Measurements from ENCODE around the gene SLC22A1. TPM values are rescaled to one million over a fixed set of nuclear protein-coding genes. Genes with fewer than 3 reads are reported as not detected.
"Not testable (repeated sequence)": the region's sequence is repeated elsewhere in the genome, so short reads cannot be mapped to it uniquely, and the experiment has no call there.

SLC22A1 gene
- total RNA-seq, 1 experiment from 2014 or later: 0.20 TPM

DNA sequence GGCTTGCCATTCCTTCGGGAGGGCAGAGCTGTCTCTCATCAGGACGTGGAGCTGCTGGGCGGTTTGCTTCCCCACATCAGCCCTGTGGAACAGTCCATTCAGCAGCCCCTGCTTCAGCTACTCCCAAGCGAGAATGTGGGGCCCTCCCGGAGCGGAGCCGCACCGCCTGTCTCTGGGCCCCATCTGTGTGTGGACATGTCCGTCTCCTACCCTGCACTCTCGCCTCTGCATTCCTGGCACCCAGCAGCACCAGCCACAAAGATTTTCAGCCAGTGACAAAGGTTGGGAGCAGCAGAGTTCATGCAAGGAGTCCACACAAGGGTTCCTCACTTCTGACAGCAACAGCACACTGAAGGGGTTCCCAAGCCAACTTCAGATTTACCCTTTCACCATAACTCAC is 29.0 kb upstream of the SLC22A1 start:
- no peak for DNase-seq (ENCODE audit: extremely low read depth, low read depth)

DNA sequence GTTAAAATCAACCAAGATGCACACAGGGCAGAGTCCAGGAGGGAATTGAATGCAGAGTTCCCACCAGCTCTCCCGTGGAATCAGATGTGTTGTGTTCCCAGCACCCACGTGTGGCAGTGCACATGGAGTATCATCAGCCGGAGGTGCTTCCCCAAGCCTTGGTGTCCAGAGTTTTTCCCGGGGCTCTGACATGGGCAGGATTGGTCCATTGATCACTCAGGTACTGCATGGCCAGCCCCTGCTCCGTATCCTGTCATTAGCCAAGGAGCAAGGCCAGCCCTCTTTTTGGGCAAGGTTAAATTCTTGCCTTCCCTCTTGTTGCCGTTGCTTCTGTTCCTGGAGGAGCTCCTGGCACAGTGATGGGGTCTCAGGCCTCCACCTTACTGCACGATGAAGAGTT is 28.6 kb upstream of the SLC22A1 start:
- no peak for DNase-seq (ENCODE audit: extremely low read depth, low read depth)

DNA sequence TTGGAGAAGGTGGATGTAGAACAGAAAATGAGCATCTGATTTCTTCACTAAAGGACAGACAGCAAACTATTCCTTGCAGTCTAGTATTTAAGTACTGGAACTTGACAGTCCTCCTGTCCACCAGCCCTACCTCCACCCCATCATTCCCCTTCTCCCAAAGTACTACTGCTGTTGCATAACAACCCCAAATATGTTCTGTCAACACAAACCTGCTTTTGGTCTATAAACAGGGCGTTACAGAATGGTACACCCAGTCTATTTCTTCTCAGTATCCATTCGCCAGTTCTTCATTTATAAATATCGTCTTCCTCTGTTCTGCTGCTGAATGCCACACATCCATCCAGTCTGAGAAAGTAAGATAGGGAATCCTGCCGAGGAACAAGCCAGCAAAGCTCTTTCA is 27.7 kb upstream of the SLC22A1 start:
- DNase-seq (ENCODE audit: extremely low read depth, low read depth): no peak

DNA sequence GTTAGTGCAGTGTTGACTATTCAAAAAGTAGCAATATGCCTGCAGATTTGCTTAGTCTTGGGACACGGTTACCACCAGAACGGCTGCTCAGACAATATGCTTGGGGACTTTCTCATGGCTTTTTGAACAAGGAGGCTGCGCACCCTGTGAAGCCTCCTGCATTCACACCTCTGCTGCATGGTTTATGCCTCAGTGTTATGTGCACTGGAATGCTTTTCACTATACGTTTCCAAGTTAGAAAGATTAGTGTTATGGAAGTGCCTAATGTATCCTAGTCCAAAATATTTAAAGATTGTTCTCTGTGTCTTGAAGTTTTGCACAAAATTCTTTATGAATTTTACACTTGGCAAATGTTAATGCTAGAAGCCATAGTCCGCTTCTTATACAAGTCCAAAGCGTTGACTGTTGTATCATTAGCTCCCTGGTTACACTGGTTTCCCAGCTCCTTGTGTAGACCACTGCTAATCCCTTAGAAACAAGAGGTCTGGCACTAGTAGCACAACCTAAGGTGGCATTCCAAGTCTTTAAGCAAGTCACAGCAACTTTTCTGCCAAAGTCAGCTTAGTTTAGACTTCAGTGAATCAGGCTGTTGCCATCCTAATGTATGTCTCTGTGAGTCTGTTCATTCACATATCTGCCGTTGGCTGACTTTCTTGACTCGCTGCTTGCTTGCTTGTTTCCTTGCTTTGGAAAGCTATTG is 26.3 kb upstream of the SLC22A1 start:
- DNase-seq (ENCODE audit: extremely low read depth, low read depth): no peak

- no peak for DNase-seq (ENCODE audit: extremely low read depth, low read depth)
Measured at GRCh38 chr6:160101277-160102205, 20.1 kb upstream of the SLC22A1 start.

DNA sequence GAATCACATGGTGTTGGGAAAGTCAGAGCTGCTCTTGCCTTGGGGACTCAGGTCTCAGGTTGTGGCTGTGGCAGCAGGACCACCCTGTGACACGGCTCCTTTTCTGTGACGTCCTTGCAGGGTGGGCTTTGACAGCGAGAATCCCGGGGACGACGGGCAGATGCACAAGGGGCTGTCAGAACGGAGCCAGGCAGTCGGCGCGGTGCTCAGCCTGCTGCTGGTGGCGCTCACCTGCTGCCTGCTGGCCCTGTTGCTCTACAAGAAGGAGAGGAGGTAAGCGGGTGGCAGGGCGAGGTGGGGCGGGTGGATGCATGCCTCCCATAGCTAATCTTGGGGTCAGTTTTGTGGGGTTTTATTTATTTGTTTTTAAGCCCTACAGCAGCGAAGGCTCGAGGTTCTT is 19.2 kb upstream of the SLC22A1 start:
- no peak for DNase-seq (ENCODE audit: extremely low read depth, low read depth)

DNA sequence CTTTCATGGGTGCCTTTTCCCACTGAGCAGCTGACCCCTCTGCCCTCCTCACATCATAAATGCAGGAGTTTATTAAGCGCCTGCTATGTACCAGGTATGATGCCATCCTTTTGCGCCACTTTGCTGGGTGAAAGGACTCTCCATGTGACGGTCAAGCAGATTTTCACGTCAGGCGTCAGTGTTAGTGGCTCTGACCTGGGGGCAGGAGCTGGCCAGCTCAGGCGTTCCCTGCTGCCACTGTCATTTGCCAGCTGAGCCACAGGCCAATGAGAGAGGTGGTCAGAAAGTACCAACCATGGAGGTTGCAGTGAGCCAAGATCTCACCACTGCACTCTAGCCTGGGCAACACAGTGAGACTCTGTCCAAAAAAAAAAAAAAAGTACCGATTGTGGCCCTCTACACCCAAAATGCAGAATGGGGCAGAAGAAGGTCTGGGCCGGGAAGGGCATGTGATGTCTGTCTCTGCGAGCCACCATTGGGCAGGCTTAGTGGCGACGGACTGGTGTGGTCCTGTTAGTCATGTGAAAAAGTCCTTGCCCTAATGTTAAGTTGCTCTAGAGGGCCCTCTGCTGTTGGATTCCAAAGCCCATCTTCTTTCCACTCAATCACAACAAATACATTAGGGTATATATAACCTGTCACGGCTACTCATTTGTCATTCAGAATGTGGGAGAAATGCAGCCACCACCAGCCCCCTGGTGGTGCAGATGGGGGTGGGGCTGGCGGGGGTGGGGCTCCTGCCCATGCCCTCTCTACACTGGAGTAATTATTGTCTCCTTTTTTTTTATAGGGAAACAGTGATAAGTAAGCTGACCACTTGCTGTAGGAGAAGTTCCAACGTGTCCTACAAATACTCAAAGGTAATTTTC is 18.4 kb upstream of the SLC22A1 start:
- peak; percentile 15 for DNase-seq (ENCODE audit: extremely low read depth, low read depth)

DNA sequence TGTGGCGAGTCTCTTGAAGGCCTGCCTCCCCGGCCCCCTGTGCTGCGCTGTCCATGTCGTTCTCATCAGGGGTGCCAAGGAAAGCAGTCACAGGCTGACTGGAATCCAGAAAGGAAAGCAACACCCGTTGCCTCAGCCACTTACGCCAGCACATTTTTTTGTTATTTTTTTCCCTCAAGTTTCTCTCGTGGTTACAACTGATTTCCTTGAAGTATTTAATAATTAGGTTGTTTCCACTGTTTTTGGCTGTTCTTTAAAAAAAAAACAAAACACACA is 17.9 kb upstream of the SLC22A1 start:
- no peak for DNase-seq (ENCODE audit: extremely low read depth, low read depth)

- no peak for DNase-seq (ENCODE audit: extremely low read depth, low read depth)
Measured at GRCh38 chr6:160104821-160105517, 16.6 kb upstream of the SLC22A1 start.

DNA sequence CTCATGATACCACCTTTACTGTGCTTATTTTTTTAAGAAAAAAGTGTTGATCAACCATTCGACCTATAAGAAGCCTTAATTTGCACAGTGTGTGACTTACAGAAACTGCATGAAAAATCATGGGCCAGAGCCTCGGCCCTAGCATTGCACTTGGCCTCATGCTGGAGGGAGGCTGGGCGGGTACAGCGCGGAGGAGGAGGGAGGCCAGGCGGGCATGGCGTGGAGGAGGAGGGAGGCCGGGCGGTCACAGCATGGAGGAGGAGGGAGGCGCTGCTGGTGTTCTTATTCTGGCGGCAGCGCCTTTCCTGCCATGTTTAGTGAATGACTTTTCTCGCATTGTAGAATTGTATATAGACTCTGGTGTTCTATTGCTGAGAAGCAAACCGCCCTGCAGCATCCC is 15.6 kb upstream of the SLC22A1 start:
- DNase-seq (ENCODE audit: extremely low read depth, low read depth): no peak

DNA sequence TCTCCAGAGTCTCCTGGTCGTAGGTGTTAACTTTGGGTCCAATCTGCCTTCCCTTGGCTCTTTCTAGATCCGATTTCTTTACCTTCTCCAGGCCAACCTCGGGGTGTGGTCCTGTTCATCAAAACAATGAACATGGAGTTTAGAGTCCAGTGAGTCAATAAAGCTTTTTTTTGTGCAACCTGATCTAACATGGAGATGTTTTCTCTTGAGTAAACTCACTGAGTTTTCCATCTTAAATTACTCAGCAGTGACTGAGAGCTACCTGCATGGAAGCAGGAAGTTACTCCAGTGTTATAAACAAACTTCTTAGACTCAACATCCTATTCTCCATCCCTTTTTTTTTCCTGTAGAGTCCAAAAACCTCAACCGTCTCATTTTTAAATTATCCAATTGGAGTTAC is 14.9 kb upstream of the SLC22A1 start:
- no peak for DNase-seq (ENCODE audit: extremely low read depth, low read depth)

DNA sequence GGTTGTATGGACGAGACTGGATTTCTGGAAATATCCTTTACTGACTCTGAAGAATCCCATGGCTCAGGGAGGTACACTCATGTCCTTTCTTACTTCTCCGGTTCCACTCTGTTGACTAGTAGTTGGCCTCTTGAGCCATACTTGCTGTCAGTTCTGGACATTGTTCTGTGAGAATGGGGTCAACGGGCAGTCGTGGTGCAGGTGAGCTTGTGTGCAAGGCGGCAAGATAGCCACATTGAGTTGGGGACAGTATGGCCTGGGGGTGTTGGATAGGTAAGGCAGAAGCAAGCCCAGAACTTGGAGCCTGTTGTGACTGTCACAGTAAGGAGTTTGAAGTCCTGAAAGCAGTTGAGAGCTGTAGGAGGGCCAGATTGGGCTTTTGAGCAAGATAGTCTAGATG is 13.5 kb upstream of the SLC22A1 start:
- DNase-seq (ENCODE audit: extremely low read depth, low read depth): no peak

GRCh38 chr6:160110586-160111123 is 11.0 kb upstream of the SLC22A1 start:
- DNase-seq (ENCODE audit: extremely low read depth, low read depth): no peak

DNA sequence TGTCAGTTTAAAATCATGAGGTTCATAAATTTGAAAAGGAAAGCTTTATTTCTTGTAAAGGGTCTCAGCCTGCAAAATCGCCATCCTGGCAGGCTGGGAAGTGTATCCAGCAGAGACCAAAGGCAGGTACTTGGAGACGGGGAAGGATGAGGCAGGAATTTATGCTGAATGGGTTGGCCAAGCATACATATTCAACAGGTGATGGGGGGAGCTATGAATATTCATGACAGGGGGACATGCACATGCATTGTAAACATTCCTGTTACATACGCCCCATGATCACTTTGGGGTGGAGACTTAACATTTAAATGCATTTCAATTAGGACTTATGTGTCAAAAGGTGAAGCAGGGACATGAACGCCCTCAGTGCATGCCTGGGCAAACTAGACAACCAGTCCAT is 9.8 kb upstream of the SLC22A1 start:
- DNase-seq (ENCODE audit: extremely low read depth, low read depth): no peak

DNA sequence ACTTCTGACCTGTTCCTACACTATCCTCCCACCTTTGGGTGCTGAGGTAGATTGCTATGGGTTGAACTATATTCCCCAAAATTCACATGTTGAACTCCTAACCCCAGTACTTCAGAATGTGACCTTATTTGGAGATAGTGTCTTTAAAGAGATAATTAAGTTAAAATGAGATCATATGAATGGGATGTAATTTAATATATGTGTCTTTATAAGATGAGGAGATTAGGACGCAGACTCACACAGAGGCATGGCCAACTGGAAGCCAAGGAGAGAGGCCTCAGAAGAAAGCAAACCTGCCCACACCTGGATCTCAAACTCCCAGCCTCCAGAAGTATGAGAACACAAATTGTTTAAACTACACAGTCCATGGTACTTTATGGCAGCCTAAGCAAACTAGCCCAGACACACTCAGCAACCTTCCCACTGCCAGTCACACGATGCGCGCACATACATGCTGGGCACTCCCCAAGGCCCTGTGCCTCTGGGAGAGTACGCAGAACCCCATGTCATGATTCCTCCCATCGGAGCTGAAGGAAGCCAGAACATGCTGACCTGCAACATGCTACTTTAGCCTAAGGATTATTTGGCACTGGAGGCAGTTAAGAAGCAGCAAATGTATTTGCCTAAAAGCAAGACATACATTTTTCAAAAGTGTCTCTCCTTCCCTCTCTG is 8.9 kb upstream of the SLC22A1 start:
- DNase-seq (ENCODE audit: extremely low read depth, low read depth): no peak

DNA sequence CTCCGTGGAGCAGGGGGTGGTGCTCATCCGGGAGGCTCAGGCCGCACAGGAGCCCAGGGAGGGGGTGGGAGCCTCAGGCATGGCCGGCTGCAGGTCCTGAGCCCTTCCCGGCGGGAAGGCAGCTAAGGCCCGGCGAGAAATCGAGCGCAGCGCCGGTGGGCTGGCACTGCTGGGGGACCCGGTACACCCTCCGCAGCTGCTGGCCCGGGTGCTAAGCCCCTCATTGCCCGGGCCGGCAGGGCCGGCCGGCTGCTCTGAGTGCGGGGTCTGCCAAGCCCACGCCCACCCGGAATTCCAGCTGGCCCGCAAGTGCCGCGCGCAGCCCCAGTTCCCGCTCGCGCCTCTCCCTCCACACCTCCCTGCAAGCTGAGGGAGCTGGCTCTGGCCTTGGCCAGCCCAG is 7.1 kb upstream of the SLC22A1 start:
- DNase-seq (ENCODE audit: extremely low read depth, low read depth): not testable (repeated sequence)

DNA sequence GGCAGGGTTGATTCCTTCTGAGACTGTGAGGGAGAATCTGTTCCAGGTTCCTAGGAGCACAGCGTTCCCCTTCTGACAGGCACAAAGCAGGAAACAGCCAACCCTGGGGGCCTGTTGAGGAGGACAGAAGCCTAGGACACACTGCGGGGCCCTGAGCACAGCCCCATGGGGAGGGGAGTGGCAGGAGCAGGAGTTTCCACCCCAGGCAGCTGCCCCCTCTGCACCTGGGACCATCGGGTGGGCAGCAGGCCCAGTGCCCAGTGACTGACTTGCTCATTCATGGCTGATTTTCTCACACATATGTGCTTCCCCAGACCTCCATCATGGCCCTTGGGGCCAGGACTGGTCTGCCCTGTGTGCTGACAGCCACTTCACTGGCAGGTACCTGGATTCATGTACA is 6.2 kb upstream of the SLC22A1 start:
- no peak for DNase-seq (ENCODE audit: extremely low read depth, low read depth)

- DNase-seq (ENCODE audit: extremely low read depth, low read depth): no peak
Measured at GRCh38 chr6:160116411-160116810, 5.2 kb upstream of the SLC22A1 start.

- DNase-seq (ENCODE audit: extremely low read depth, low read depth): no peak
Measured at GRCh38 chr6:160117137-160117536, 4.5 kb upstream of the SLC22A1 start.
